Bone marrow (tissue), 2 donors: ENCODE results near the gene ALG6.
"Not testable (repeated sequence)": the region's sequence is repeated elsewhere in the genome, so short reads cannot be mapped to it uniquely, and the experiment has no call there.

ENCODE experiments used
- DNase-seq, 2 donors: peaks; one replicate each; lab custom pipeline; 2025; lab: John Stamatoyannopoulos, UW

Gene ALG6

GRCh38 chr1:63328781-63329180 is 38.6 kb upstream of the ALG6 start:
- no peak for DNase-seq

GRCh38 chr1:63329621-63330330 is 37.7 kb upstream of the ALG6 start:
- no peak for DNase-seq

GRCh38 chr1:63330331-63330916 is 37.0 kb upstream of the ALG6 start:
- DNase-seq: no peak

- no peak for DNase-seq
These were observed 25.0 kb upstream of the ALG6 start for GRCh38 chr1:63342402-63342801.

GRCh38 chr1:63343922-63344321 is 23.5 kb upstream of the ALG6 start:
- no peak for DNase-seq

- DNase-seq: no peak
These were observed 17.1 kb upstream of the ALG6 start for GRCh38 chr1:63350320-63350719.

- DNase-seq: no peak
These were observed 14.7 kb upstream of the ALG6 start for GRCh38 chr1:63352736-63353135.

GRCh38 chr1:63356234-63356633 is 11.2 kb upstream of the ALG6 start:
- DNase-seq: not testable (repeated sequence)

- DNase-seq: no peak
These were observed 7.9 kb upstream of the ALG6 start for GRCh38 chr1:63359561-63359960.

- no peak for DNase-seq
These were observed 5.4 kb upstream of the ALG6 start for GRCh38 chr1:63362073-63362472.

GRCh38 chr1:63362578-63362977 is 4.8 kb upstream of the ALG6 start:
- DNase-seq: no peak

GRCh38 chr1:63363014-63363413 is 4.4 kb upstream of the ALG6 start:
- DNase-seq: no peak

- DNase-seq: no peak
These were observed 566 bp upstream of the ALG6 start for GRCh38 chr1:63366908-63367214.

- DNase-seq: peak in 1 of 2 donors; percentile 10
These were observed 704 bp downstream of the ALG6 start for GRCh38 chr1:63368131-63368530.

GRCh38 chr1:63379583-63379982 is 12.2 kb downstream of the ALG6 start:
- no peak for DNase-seq

GRCh38 chr1:63381741-63382140 is 14.3 kb downstream of the ALG6 start:
- no peak for DNase-seq

- no peak for DNase-seq
These were observed 34.5 kb downstream of the ALG6 start for GRCh38 chr1:63401945-63402344.

- DNase-seq: peak in 1 of 2 donors; percentile 40
These were observed 36.0 kb downstream of the ALG6 start for GRCh38 chr1:63403386-63403785.

GRCh38 chr1:63405021-63405420 is 37.6 kb downstream of the ALG6 start:
- no peak for DNase-seq

GRCh38 chr1:63405987-63406386 is 38.6 kb downstream of the ALG6 start:
- DNase-seq: no peak

- no peak for DNase-seq
These were observed 39.6 kb downstream of the ALG6 start for GRCh38 chr1:63407002-63407401.

GRCh38 chr1:63408331-63408730 is 40.9 kb downstream of the ALG6 start:
- DNase-seq: no peak

- DNase-seq: no peak
These were observed 43.6 kb downstream of the ALG6 start for GRCh38 chr1:63411066-63411465.

- DNase-seq: no peak
These were observed 46.0 kb downstream of the ALG6 start for GRCh38 chr1:63413394-63413793.
